ENCODE measurements around the gene EIF3I. TPM values are rescaled to one million over a fixed set of nuclear protein-coding genes. Genes with fewer than 3 reads are reported as not detected.

The EIF3I gene
- total and polyA plus RNA-seq, 2 of the 13 experiments (the other 11 are each of a cell fraction or from before 2014, with no cell fraction given): 210 to 223 TPM

- TF ChIP-seq ZNF496 (CRISPR knock-in tag; IDR thresholded peaks at IDR 0.05; ENCODE audit: insufficient replicate concordance) (no peak), HMGXB3 (CRISPR knock-in tag; IDR thresholded peaks at IDR 0.05; ENCODE audit: borderline replicate concordance) (0 out of 2 replicates have a peak, but pooled peaks have one; percentile 76), HNF4G (IDR thresholded peaks at IDR 0.05; ENCODE audit: borderline replicate concordance, low read depth, low read length) (no peak), HNF4G (CRISPR knock-in tag; IDR thresholded peaks at IDR 0.05; ENCODE audit: borderline replicate concordance, low read depth) (no peak; the same call in none of the 2 replicates), ELF3 (CRISPR knock-in tag; IDR thresholded peaks at IDR 0.05) (peak; percentile 67), POLR2AphosphoS2 (IDR thresholded peaks at IDR 0.05; ENCODE audit: low read depth, low read length) (no peak), HOXA3 (CRISPR knock-in tag; IDR thresholded peaks at IDR 0.05) (peak; percentile 81), RBFOX2 (IDR thresholded peaks at IDR 0.05; ENCODE audit: low read depth, low read length) (peak; percentile 95), GPN1 (CRISPR knock-in tag; IDR thresholded peaks at IDR 0.05; ENCODE audit: borderline replicate concordance) (no peak), ZBTB33 (CRISPR knock-in tag; IDR thresholded peaks at IDR 0.05) (0 out of 2 replicates have a peak, but pooled peaks have one; percentile 8), ZNF557 (CRISPR knock-in tag; IDR thresholded peaks at IDR 0.05) (peak; percentile 25; the same call in 1 of the 2 replicates), SKIL (CRISPR knock-in tag; IDR thresholded peaks at IDR 0.05; ENCODE audit: borderline replicate concordance) (peak; percentile 77; the same call in 1 of the 2 replicates), TFE3 (CRISPR knock-in tag; IDR thresholded peaks at IDR 0.05) (peak; percentile 29; the same call in 1 of the 2 replicates), ZNF570 (CRISPR knock-in tag; IDR thresholded peaks at IDR 0.05; ENCODE audit: borderline replicate concordance) (no peak), ZNF678 (CRISPR knock-in tag; IDR thresholded peaks at IDR 0.05) (no peak; the same call in 1 of the 2 replicates), EED (CRISPR knock-in tag; IDR thresholded peaks at IDR 0.05) (peak; percentile 96), ZFP36L2 (CRISPR knock-in tag; IDR thresholded peaks at IDR 0.05) (no peak), CEBPB (IDR thresholded peaks at IDR 0.05; ENCODE audit: borderline replicate concordance, low read depth, low read length) (no peak)
Observed at GRCh38 chr1:32179443-32180185, 42.6 kb upstream of the EIF3I start, which contains the start of gene TXLNA (continued).

Measured in HepG2 (cell line).